Amygdala (tissue), 56 donors: ENCODE results near the gene CCR9.
A peak's percentile ranks its signal among the peaks of the same experiment; 100 is the strongest.

ENCODE experiments used
- DNase-seq, 56 donors: peaks; one replicate each; lab custom pipeline; 2025; lab: John Stamatoyannopoulos, UW

The CCR9 gene

GRCh38 chr3:45931496-45931895, 45.2 kb downstream of the CCR9 start:
- no peak for DNase-seq

- no peak for DNase-seq
Observed at GRCh38 chr3:45932112-45932511, 45.8 kb downstream of the CCR9 start.

GRCh38 chr3:45933591-45933990, 47.2 kb downstream of the CCR9 start:
- no peak for DNase-seq

GRCh38 chr3:45936261-45936660, 49.9 kb downstream of the CCR9 start:
- no peak for DNase-seq

- no peak for DNase-seq
Observed at GRCh38 chr3:45937206-45938042, 51.1 kb downstream of the CCR9 start.

- no peak for DNase-seq
Observed at GRCh38 chr3:45938043-45938435, 51.7 kb downstream of the CCR9 start.

- DNase-seq, result peak in 53 of 56 donors; percentile 25 to 94 (median 68)
Observed at GRCh38 chr3:45938864-45939263, 52.5 kb downstream of the CCR9 start.

GRCh38 chr3:45939341-45939771, 53.0 kb downstream of the CCR9 start:
- DNase-seq, result peak in 8 of 56 donors; percentile 2 to 36 (median 19)

- DNase-seq, result no peak
Observed at GRCh38 chr3:45940004-45940780, 53.8 kb downstream of the CCR9 start.

GRCh38 chr3:45940781-45941365, 54.5 kb downstream of the CCR9 start:
- no peak for DNase-seq

GRCh38 chr3:45942051-45942825, 55.9 kb downstream of the CCR9 start:
- DNase-seq, result no peak

GRCh38 chr3:45943207-45943846, 57.0 kb downstream of the CCR9 start, which contains the start of gene CXCR6:
Gene CXCR6 (plus strand): TSS chr3:45943464. CDS start chr3:45946482, 3,018 bp downstream.
- no peak for DNase-seq

GRCh38 chr3:45944830-45945620, 58.7 kb downstream of the CCR9 start:
- no peak for DNase-seq

GRCh38 chr3:45946307-45946706, 60.0 kb downstream of the CCR9 start:
- no peak for DNase-seq

GRCh38 chr3:45946875-45947274, 60.5 kb downstream of the CCR9 start:
- DNase-seq, result no peak

GRCh38 chr3:45947361-45947760, 61.0 kb downstream of the CCR9 start:
- DNase-seq, result no peak

- no peak for DNase-seq
Observed at GRCh38 chr3:45948311-45948781, 62.0 kb downstream of the CCR9 start.

GRCh38 chr3:45948881-45949280, 62.5 kb downstream of the CCR9 start:
- DNase-seq, result no peak

GRCh38 chr3:45949432-45949831, 63.1 kb downstream of the CCR9 start:
- no peak for DNase-seq
